SIG-M5 treated with dmso at 0.1 percent for 504 hours (cell line): ENCODE data around the gene BUB1.
A peak's percentile ranks its signal among the peaks of the same experiment; 100 is the strongest.
"Not testable (repeated sequence)": the region's sequence is repeated elsewhere in the genome, so short reads cannot be mapped to it uniquely, and the experiment has no call there.

ENCODE experiments used
- DNase-seq: peaks from one replicate; lab custom pipeline; 2025; ENCODE audit not compliant: unreplicated experiment; lab: John Stamatoyannopoulos, UW

The BUB1 gene

DNA sequence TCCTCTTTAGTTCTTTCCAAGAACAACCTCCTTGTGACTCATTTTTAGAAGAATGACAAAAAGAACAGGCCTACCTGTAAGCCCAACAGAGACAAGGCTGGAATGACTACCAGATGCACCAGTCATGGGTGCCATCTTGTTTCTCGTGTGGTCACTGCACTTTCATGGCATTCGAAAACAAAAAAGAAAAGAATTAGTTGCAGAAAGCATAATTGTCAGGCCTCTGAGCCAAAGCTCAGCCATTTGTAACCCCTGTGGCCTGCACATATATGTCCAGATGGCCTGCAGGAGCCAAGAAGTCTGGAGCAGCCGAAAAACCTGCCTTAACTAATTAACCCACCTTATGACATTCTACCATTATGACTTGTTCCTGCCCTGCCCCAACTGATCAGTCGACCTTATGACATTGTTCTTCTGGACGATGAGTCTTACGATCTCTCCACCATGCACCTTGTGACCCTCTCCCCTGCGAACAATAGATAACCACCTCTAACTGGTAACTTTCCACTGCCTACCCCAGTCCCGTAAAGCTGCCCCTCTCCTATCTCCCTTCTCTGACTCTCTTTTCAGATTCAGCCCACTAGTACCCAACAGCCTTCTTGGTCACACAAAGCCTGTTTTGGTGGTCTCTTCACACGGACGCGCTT is 13.9 kb upstream of the BUB1 start:
- DNase-seq, result no peak

DNA sequence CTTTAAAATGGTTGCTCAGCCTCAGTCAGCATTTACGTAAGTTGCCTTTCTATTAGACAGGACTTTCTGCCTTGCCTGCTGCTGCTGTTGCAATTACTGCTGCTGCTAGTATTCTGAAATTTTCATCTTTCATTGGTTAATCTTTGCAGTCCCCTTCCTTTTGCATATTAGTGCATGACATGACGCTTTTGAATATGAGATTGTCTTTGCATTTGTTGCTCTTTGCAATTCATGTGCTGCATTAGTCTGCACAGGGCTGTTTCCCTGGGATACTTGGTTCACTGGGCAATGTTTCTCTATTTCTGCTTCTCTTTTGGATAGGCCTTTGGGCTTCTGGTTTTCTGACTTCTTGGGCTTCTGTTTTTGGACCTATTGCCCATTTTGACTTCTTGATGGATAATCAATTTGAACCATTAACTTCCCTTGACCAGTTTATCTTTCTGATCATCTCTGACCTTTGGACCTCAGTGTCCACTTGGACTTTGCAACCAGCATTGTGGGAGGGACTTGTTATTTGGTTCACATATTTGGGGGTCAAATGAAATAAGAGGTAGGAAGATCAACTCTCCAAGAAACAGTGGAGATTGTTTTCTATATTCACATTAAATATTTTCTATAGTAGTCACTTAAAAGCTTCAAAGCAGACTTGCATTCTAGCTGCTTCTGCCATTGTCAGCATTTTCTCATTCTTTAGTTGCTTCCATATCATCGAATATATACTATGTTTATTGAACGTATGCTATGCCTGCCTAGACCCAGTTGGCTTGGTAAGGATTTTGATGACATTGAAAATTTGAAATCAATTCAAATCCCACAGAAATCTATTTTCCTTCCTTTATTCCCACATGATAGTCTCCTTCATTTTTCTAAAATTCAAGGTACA is 12.5 kb upstream of the BUB1 start:
- DNase-seq, result no peak

DNA sequence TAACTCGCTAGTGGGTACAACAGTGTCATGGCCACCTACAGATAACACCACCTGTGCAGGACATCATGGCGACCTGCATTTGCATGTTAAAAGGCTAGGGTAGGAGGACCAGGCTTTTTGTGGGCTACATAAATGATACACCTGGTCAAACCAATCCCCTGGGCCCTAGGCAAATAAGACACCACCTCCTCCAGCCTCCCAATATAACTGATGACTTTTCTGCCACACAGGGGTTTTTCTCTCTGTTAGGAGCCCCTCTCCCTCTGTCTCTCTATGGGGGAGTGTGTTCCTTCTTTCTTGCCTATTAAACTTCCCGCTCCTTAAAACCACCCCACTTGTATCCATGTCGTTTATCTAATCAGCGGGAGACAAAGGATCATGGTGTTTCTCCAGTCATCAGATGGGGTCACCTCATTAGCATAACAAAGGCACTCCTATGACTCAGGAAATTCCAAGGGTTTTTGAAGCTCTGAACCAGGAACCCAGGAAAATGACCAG is 10.8 kb upstream of the BUB1 start:
- DNase-seq, result no peak

DNA sequence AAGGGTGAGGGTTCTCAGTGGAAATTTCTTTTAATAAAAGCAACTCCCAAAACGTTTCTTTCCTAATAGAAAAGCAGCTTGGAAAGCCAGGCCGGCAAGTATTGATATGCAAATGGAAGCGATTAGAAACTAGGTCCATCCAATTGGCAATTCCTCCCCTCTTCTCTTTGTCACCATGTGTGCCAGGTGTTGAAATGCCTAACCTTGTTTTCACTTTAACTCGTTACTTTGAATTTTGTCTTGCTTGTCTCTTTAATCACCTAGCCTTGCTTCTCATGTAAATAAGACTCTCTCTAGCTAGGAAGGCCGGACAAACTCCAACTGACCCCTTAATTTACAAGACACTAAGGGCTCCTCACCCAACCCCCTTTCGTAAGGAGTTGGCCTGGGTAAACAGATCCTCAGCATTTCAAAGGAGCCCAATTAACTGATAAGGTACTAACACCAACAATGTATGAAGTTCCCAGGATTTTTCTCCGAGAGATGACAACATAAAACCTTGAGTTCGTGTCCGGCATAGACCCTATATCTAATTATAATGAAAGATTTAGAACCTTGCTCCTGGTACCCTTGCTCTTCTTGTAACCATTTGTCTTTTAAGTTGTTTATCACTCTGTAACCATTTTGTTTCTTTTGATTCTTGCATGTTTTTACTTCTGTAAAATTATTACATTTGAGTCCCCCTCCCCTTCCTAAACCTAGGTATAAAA is 10.1 kb upstream of the BUB1 start:
- DNase-seq, result not testable (repeated sequence)

DNA sequence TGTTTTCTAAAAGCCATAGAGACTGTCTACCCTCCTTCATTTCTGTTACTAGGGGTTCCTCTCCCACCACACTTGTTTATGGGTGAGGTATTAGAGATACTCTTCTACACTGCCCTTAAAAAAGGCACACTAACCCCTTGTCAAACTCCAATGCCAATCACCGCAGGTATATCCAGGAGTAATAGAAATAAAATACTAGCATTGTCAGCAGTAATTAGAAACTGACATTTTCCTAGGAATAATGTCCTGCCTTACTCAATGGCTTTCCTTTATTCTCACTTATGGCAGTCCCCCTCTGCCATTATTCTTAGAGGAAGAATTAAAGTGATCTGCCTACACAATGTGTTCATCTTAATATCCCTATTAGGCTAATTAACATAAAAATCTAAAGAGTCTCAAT is 5.0 kb upstream of the BUB1 start:
- DNase-seq, result no peak

DNA sequence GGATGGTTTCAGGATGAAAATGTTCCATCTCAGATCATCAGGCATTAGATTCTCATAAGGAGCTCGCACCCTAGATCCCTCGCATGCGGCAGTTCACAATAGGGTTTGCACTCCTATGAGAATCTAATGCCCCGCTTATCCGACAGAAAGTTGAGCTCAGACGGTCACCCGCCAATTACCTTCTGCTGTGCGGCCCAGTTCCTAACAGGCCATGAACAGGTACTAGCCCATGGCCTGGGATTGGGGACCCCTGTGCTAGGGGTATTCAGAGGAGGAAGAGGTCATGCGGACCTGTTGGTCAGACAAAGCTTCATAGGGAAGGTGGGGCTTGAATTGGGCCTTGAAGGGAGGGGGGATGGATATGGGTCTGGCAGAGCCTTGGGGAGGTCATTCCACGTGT is 4.4 kb upstream of the BUB1 start:
- no peak for DNase-seq

DNA sequence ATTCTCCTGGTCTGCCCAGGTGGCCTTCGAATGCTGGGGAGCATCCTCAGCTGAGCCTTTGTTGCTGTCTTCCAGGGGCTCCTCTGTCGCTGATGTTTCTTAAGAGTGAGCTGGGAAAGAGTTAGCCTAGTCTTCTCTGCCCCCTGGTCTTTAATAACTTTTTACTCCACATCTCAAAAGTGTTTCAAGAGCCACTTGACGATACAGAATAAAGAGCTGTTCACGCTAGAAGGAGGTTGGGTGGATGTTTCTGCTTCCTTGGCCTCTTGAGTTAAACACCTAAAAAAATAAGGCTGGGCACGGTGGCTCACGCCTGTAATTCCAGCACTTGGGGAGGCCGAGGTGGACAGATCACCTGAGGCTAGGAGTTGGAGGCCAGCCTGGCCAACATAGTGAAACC is 2.8 kb upstream of the BUB1 start:
- DNase-seq, result no peak

DNA sequence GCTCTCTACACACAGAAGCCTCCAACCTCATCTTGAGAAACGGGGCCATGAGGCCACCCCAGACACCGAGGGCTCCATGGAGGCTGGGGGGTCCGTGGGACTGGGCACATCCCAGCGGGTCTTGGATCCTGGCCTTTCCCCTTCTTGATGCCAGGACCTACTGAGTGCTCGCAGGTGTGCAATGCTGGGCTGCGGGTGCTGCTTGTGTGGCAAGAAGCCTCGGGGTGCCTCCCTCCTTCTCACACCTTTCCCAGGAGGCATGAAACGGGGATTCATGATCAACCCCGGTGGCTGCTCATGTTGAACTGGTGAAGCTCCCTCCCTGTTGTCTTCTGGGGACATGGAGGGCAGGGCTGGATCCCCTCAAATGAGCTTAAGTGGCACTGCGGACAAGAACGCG is 2.0 kb upstream of the BUB1 start:
- no peak for DNase-seq

DNA sequence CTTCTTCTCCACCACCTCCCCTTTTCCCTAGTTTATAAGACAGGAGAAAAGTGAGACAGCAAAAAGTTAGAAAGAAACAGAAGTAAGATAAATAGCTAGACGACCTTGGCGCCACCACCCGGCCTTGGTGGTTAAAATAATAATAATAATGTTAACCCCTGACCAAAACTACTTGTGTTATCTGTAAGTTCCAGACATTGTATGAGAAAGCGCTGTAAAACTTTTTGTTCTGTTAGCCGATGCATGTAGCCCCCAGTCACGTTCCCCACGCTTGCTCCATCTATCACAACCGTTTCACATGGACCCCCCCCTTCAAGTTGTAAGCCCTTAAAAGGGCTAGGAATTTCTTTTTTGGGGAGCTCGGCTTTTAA is 1.5 kb upstream of the BUB1 start:
- peak; percentile 5 for DNase-seq

DNA sequence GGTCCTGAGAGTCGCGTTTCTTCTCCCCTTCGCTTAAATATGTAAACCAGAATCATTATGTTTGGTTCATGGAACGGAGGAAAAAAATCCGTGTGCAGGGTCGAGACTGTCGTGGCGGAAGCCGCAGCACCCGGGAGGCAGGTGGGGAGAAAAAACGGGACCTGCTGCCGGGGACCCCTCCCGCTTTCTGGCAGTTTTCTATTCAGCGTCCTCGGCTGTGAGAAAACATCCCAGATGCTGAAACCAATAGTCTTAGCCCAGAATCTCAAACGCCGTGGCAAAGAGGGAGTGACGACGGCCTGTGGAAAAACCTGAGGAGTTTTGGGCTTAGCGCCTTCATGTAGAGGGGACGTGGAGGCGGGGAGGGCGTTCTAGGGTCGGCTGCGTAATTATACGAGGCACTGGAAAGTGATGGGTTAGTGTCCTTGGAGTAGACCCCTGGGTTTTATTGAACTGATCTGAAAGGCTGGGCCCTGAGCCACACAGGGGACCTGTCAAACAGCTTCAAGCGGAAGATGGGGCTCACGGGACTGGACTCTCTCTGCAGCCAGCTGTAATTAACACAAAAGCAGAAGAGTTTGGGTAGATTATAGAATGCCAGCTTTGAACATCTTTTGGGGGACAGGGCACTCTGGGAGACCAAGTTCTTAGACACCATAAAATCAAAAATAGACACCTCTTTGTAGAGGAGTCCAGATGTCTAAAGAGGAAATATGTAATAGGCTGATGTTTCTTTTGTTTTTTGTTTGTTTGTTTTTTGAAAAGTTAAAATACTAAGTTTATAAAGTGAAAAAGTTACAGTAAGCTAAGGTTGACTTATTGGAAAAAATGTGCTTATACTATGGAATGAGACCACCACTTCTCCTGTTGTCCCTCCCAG is 834 bp upstream of the BUB1 start:
- peak; percentile 60 for DNase-seq

DNA sequence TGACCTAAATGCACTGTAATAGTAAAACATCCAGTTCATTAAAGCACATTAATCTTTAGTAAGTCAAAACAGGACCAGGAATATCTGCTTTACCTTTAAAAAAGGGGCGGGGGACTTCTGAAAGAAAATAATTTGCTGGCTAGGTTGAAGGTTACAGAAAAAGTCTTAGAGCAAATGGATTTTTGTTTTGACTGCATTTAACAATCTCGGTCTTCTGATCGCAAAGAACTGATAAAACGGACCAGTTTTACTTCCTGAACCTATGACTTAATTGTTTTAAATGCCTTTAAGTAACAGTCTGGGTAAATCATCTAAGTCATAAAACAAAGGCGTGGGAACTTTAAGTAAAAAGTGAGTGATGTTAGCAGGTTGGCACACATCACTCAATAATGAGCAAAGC is 783 bp downstream of the BUB1 start:
- peak; percentile 12 for DNase-seq

DNA sequence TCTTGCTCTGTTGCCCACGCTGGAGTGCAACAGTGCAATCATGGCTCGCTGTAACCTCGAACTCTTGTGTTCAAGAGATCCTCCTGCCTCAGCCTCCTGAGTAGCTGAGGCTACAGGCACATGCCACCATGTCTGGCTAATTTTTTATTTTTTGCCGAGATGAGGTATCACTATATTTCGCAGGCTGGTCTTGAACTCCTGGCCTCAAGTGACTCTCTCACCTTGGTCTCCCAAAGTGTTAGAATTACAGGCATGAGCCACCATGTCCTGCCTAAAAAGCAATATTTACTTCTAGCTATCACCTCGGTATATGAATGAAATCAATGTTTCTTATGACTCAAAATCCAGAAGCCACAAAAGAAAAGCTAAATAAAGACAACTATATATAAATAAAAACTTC is 2.2 kb downstream of the BUB1 start:
- DNase-seq, result no peak

DNA sequence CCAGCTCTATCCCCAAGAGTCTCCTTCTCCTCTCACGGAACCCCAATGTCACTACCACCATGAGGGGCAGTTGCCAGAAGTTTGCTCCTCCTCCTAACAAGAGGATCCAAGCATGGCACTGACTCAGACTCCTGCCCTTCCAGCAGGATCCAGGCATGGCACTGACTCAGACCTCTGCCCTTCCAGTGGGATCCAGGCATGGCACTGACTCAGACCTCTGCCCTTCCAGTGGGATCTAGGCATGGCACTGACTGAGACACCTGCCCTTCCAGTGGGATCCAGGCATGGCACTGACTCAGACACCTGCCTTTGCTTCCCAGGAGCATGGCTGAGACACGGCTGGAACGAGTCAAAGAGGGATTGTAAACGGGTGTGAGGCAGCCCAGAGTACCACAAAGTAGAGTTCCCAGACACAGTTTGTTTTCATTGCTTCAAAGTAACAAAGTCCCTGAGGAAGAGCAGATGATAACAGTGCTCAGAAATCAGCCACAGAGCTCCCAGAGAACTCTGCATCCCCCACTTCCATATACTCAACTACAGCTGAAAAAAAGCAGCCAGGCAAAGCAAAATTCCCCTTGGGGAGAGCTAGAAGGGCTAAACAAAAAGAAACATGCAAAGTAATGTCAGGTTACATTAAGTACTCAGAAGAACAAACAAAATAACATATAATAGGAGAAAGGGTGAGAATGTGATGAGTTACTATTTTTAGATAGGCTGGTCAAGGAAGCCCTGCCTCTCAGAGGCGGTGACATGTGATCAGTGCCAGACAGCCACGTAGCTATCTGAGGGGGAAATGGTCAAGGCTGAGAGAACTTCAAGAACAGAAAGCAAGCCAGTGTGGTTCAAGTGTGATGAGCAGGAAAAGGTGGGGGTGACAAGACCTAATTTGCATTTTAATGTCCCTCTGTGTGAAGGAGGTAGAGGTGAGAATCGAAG is 3.0 kb downstream of the BUB1 start:
- DNase-seq, result no peak

DNA sequence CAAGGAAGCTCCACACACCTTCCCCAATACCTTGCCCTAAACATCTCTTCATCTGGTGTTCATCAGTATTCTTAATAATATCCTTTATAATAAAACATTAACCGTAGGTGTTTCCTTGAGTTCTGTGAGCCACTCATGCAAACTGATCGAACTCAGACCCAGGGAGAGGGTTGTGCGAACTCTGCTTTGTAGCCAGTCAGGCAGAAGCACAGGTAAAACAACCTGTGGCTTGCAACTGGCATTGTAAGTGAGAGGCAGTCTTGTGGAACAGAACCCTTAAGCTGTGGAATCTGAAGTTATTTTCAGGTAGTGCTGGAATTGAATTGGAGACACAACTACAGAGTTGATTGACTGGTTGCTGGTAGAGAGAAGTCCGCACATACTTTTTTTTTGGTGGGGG is 4.7 kb downstream of the BUB1 start:
- no peak for DNase-seq

DNA sequence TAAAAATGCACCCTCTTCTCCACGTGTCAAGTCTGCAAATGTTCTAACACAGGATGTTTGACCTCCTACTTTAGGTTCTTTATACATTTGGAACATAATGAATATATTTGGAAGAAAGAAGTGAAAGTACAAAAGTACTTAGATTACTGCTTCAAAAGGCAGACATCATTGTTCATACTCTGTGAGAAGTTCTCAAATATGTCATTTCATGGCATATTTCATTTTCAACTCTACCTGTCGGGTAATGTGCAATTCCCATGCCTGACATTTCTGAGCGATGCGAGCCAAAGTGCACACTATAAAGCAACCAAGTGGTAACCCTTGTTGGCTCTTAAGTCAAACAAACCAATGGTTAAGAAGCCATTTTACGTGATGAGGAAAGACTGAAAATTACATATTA is 7.0 kb downstream of the BUB1 start:
- no peak for DNase-seq

DNA sequence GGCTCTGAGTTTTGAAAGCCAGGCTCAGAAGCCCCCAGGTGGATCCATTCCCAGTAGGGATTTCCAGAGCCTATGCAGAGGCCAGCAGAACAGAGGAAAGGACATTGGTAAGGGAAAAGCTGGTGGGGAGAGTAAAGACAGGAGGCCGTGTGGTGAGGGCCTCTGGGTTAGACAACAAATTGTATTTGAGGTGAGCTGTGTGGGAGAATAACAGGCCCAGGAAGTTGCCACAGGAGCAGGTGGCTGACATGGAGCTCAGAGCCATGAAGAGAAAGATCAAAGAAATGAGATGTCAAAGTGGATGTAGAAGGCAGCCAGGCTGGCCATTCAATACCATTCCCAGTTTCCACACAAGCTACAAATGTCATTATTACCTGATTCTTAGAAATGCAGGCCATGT is 8.8 kb downstream of the BUB1 start:
- no peak for DNase-seq

DNA sequence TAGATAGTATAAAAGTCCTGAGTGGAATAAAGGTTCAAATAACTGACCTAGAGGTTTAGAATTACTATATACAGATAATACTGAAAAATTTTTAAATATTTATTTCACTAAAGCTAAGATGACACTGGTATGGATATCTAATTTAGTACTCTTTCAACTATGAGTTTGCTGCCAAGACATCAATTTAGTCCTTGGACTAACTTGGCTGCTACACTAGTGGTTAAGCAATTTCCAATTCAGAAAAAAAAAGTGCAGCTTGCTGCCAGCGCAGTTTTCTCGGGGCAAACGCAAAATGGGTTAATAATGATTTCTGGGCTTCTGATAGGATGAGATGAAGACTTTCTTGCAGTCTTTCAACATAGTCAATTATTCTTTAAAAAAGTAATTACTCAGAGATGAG is 10.8 kb downstream of the BUB1 start:
- no peak for DNase-seq

DNA sequence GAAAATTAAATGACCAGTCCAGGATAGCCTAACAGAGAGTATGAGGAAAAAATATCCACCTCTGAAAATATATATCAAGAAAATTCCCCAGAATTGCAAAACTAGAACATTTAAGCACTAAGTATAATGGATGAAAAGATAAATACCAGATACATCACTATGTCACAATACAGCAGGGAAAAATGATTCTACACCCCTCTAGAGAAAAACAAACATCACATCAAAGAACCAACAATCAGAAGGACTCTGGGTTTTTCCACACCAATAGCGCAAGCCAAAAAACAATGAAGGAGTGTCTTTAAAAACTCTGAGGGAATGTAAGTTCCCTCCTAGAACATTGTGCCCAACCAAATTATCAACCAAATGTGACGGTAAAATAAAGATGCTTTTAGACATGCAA is 13.7 kb downstream of the BUB1 start:
- no peak for DNase-seq

DNA sequence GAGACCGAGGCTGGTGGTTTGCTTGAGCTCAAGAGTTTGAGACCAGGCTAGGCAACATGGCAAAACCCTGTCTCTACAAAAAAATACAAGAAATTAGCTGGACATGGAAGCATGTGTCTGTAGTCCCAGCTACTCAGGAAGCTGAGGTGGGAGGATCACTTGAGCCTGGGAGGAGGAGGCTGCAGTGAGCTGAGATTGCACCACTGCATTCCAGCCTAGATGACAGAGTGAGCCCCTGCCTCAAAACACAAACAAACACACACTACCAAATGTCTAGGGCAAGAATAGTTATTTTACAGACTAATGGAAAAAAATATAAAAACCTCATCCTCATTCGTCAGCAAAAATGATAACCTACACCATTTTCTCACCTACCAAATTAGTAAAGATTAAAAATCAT is 15.3 kb downstream of the BUB1 start:
- no peak for DNase-seq

DNA sequence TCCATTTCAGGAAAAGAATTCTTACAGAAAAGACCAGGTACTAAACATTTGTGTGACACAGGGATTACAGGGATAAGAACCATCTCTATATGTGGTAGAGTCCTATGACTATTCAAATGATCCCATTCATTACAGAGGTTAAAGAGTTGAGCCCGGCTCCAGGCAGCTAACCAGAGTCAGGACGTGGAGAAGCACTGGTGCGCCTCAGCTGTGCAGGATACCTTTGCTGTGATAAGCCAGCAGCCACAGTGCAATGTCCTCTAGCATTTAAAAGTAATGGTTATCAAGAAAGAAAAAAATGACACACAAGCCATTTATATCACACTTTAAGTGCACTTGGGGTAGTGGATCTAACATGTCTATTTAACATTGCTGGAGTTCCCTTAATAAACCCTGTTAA is 17.3 kb downstream of the BUB1 start:
- DNase-seq, result no peak
